Ascending aorta (tissue), 2 donors: Measurements from ENCODE around the gene PRTG. TPM values are rescaled to one million over a fixed set of nuclear protein-coding genes. Genes with fewer than 3 reads are reported as not detected.

Experiments
- DNase-seq, 2 donors: peaks; one replicate each; pipeline ENCODE4 v3.0.0-alpha.2; 2019; ENCODE audit warnings: low spot score in 2 of 2
- H3K27ac ChIP-seq, 2 donors: fragments of 200-600 bp; sonication (generic); one replicate each; pipeline ENCODE4 v1.5.1; 2016 to 2017; ENCODE audit warnings: mild to moderate bottlenecking in 1 of 2
- H3K27me3 ChIP-seq: fragments of 200-600 bp; sonication (generic); one replicate; pipeline ENCODE4 v1.5.1; 2017
- H3K36me3 ChIP-seq, 2 donors: fragments of 200-600 bp; sonication (generic); one replicate each; pipeline ENCODE4 v1.5.1; 2016
- H3K4me1 ChIP-seq, 2 donors: fragments of 200-600 bp; sonication (generic); one replicate each; pipeline ENCODE4 v1.5.1; 2016 to 2017; ENCODE audit warnings: mild to moderate bottlenecking in 1 of 2
- H3K4me3 ChIP-seq, 2 donors: fragments of 200-600 bp; sonication (generic); one replicate each; pipeline ENCODE4 v1.5.1; 2016 to 2017; ENCODE audit warnings: mild to moderate bottlenecking in 1 of 2
- H3K9me3 ChIP-seq, 2 donors: fragments of 200-600 bp; sonication (generic); one replicate each; pipeline ENCODE4 v1.5.1; 2016
- intact Hi-C: fragments of 100-400 bp; cut with DNase I; formaldehyde crosslinking; loops from one replicate; pipeline ENCODE4 v1.15.1; 2023
- total RNA-seq: library from RNA; depleted of rRNA; stranded (reverse); fragments of >200 nt; gene quantifications from one replicate; pipeline ENCODE4 v1.1.0, GENCODE V29; 2016
- TF ChIP-seq, protein P1 (sequence below), 3 experiments: fragments of 200-600 bp in 2 of 3; fragments of 450-650 bp in 1 of 3; sonication (generic) in 2 of 3; IDR thresholded peaks; one replicate each; pipeline ENCODE4 v1.5.1; 2016 to 2019; ENCODE audit warnings: antibody characterized with exemption in 3 of 3, mild to moderate bottlenecking in 1 of 3, moderate library complexity in 1 of 3

Gene PRTG
- total RNA-seq, 1 donor from 2014 or later, result 0.21 TPM

DNA sequence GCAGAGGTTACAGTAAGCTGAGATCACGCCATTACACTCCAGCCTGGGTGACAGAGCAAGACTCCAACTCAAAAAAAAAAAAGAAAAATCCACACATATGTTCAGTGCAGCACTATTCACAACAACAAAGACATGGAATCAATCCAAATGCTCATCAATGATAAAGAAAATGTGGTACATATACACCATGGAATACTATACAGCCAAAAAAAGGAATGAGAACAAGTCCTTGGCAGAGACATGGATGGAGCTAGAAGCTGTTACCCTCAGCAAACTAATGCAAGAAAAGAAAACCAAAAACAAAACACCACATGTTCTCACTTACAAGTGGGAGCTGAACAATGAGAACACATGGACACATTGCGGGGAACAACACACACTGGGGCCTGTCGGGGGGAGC lies 180.4 kb downstream of the PRTG start:
- TF ChIP-seq, protein P1, sequence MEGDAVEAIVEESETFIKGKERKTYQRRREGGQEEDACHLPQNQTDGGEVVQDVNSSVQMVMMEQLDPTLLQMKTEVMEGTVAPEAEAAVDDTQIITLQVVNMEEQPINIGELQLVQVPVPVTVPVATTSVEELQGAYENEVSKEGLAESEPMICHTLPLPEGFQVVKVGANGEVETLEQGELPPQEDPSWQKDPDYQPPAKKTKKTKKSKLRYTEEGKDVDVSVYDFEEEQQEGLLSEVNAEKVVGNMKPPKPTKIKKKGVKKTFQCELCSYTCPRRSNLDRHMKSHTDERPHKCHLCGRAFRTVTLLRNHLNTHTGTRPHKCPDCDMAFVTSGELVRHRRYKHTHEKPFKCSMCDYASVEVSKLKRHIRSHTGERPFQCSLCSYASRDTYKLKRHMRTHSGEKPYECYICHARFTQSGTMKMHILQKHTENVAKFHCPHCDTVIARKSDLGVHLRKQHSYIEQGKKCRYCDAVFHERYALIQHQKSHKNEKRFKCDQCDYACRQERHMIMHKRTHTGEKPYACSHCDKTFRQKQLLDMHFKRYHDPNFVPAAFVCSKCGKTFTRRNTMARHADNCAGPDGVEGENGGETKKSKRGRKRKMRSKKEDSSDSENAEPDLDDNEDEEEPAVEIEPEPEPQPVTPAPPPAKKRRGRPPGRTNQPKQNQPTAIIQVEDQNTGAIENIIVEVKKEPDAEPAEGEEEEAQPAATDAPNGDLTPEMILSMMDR (IDR thresholded peaks at IDR 0.05), result no peak
- Histone ChIP-seq H3K27ac (no peak overlapping the region), H3K9me3 (peaks cover 0 to 27% of the 10 kb centered on the region in 2 donors), H3K27me3 (no peaks in the 10 kb centered on the region), H3K36me3 (no peaks in the 10 kb centered on the region), H3K4me1 (no peaks in the 10 kb centered on the region), H3K4me3 (no peak overlapping the region)
- DNase-seq, result no peak
- intact Hi-C loops, result no loop called here

Other genes starting within 250 kb of the PRTG start
- not detected for gene DNAAF4, start 234.9 kb downstream of the PRTG start, total RNA-seq
- 7.1 TPM for gene PYGO1, start 154.8 kb downstream of the PRTG start, total RNA-seq